Activated T-helper 2 cell treated with anti-CD3 and anti-CD28 coated beads, Interferon-gamma antibody, Interleukin-2, Interleukin-4, amounts not matched to agents 10 μg/mL and 5 μg/mL and 100 μg/mL, durations not matched to agents 14 hours and 24 hours and 36 hours (primary cell): ENCODE measurements around the gene PLCD3. TPM values are rescaled to one million over a fixed set of nuclear protein-coding genes. Genes with fewer than 3 reads are reported as not detected.

Experiments used
- DNase-seq: peaks from one replicate; pipeline ENCODE4 v3.0.0; 2021; ENCODE audit warnings: low spot score
- H3K27ac Mint-ChIP-seq: one replicate; pipeline ENCODE4 v1.8.0; 2021; ENCODE audit warnings: mixed read lengths
- H3K27me3 Mint-ChIP-seq: one replicate; pipeline ENCODE4 v1.8.0; 2021; ENCODE audit warnings: low read depth, mixed read lengths
- H3K36me3 Mint-ChIP-seq: one replicate; pipeline ENCODE4 v1.8.0; 2021; ENCODE audit warnings: low read depth, mixed read lengths
- H3K4me1 Mint-ChIP-seq: one replicate; pipeline ENCODE4 v1.8.0; 2021; ENCODE audit warnings: low read depth, mixed read lengths
- H3K4me3 Mint-ChIP-seq: one replicate; pipeline ENCODE4 v1.8.0; 2021; ENCODE audit warnings: low read depth, mild to moderate bottlenecking, moderate library complexity, mixed read lengths
- H3K9me3 Mint-ChIP-seq: one replicate; pipeline ENCODE4 v1.8.0; 2021; ENCODE audit warnings: mixed read lengths
- intact Hi-C: fragments of 100-400 bp; cut with micrococcal nuclease; formaldehyde crosslinking; loops from one replicate; pipeline ENCODE4 v1.15.1; 2023
- total RNA-seq: library from RNA; stranded (reverse); gene quantifications from 2 replicates; pipeline ENCODE4 v1.2.3, GENCODE V29; 2022

The PLCD3 gene
- total RNA-seq, 1 donor from 2014 or later, result 4.0 TPM

DNA sequence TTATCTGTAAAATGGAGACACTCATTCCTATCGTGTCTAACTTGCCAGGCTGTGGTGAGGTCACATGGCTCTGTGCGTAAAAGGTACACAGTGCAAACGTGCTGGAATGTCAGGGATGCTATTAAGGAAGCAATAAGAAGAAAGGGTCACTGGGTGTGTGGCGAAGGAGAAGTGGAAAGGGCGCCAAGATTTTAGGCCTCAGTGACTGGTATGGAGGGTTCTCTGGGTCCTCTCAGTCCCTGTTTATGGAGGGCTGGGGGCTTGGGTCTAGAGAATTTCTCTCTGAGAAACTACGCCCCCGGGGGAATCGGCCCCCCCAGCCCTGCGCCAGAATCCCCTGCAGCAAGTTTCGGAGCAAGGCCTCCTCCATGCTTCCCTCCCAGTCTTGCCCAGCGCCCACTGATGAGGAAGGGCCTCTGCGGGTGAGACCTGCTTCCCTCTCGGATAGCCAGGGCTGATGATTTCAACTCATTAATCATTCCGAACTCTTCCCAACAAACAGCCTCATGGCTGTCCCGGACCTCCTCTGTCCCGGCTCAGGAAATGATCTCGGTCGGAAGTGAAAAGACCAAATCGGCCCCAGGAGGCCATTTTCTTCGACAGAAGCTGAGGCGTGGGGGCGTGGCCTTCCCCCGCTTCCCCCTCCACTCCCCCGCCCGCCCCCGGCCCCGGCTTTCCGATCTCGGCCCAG, 14.7 kb upstream of the PLCD3 start:
- Mint-ChIP-seq H3K27ac (peak overlapping the region; percentile 99), H3K9me3 (no peaks in the 10 kb centered on the region), H3K36me3 (peaks cover 26% of the 10 kb centered on the region), H3K27me3 (no peaks in the 10 kb centered on the region), H3K4me3 (peak overlapping the region; percentile 99), H3K4me1 (peaks cover 31% of the 10 kb centered on the region)
- intact Hi-C loops, result loop anchor here (5.0 kb wide), 2 partner anchors 95 to 100 kb away; partner anchors contain the start of gene DCAKD
- DNase-seq, result no peak

DNA sequence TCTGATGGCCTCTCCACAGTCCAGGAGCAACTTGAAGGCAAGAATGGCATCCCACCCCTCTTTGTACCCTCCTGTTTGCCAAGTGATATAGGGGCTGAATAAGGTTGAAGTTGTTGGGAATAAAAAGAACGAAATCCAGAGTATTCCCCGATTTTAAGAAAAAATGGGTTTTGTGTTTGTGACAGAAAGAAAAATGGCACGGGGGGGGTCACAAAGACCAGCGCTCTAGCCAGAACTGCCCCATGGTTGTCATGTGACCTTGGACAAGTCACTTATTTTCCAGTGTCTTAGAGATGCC, 14.2 kb upstream of the PLCD3 start:
- Mint-ChIP-seq H3K36me3 (peaks cover 24% of the 10 kb centered on the region), H3K27ac (peak overlapping the region; percentile 99), H3K27me3 (no peaks in the 10 kb centered on the region), H3K9me3 (no peaks in the 10 kb centered on the region), H3K4me1 (peaks cover 29% of the 10 kb centered on the region), H3K4me3 (peak overlapping the region; percentile 99)
- intact Hi-C loops, result loop anchor here (5.0 kb wide), 2 partner anchors 94 to 101 kb away; partner anchors contain the start of gene DCAKD
- no peak for DNase-seq

DNA sequence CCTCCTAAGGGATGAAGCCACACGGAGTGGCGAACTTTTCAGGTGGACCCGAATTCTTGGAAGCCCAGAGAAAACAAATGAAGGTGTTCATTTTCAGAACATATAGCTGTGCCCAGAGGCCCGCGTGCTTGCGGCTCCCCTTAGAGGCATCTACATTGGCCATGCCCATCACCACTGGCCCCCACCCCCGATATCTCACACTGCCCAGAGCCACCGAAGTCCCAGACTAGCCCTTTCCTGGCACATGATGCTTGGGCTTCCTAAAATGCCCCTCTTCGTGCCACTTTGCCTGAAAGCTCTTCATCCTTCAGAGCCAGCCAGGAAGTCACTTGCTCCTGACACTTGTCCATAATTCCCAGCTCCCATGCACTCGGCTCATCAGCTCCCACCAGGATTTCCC, 13.9 kb upstream of the PLCD3 start:
- Mint-ChIP-seq H3K36me3 (peaks cover 21% of the 10 kb centered on the region), H3K27ac (peak overlapping the region; percentile 20), H3K9me3 (no peaks in the 10 kb centered on the region), H3K4me1 (peaks cover 29% of the 10 kb centered on the region), H3K4me3 (peak overlapping the region; percentile 99), H3K27me3 (no peaks in the 10 kb centered on the region)
- no peak for DNase-seq
- intact Hi-C loops, result loop anchor here (5.0 kb wide), 2 partner anchors 94 to 101 kb away; partner anchors contain the start of gene DCAKD

DNA sequence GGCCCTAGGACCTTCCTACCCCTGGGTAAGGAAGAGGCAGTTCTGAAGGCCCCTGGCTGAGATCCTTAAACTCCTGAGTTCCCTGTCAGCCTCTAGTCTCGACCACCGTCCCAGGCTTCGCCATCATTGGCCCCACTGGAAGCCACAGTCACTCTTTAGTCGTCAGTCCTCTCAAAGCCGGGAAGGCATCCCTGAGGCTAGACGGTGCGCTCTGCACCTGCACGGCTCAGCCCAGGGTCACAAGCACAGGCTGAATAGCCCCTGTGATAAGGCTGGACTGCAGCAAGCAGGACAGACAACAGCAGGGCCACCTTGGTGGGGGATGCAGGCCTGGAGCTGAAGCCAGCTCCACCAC, 12.7 kb upstream of the PLCD3 start:
- no peak for DNase-seq
- H3K36me3 Mint-ChIP-seq, result peaks cover 15% of the 10 kb centered on the region
- intact Hi-C loops, result loop anchor here (5.0 kb wide), 2 partner anchors 93 to 102 kb away; partner anchors contain the start of gene DCAKD
- H3K4me3 Mint-ChIP-seq, result peak overlapping the region; percentile 26
- no peak overlapping the region for H3K27ac Mint-ChIP-seq
- H3K27me3 Mint-ChIP-seq, result no peaks in the 10 kb centered on the region
- H3K4me1 Mint-ChIP-seq, result peaks cover 27% of the 10 kb centered on the region
- no peaks in the 10 kb centered on the region for H3K9me3 Mint-ChIP-seq

DNA sequence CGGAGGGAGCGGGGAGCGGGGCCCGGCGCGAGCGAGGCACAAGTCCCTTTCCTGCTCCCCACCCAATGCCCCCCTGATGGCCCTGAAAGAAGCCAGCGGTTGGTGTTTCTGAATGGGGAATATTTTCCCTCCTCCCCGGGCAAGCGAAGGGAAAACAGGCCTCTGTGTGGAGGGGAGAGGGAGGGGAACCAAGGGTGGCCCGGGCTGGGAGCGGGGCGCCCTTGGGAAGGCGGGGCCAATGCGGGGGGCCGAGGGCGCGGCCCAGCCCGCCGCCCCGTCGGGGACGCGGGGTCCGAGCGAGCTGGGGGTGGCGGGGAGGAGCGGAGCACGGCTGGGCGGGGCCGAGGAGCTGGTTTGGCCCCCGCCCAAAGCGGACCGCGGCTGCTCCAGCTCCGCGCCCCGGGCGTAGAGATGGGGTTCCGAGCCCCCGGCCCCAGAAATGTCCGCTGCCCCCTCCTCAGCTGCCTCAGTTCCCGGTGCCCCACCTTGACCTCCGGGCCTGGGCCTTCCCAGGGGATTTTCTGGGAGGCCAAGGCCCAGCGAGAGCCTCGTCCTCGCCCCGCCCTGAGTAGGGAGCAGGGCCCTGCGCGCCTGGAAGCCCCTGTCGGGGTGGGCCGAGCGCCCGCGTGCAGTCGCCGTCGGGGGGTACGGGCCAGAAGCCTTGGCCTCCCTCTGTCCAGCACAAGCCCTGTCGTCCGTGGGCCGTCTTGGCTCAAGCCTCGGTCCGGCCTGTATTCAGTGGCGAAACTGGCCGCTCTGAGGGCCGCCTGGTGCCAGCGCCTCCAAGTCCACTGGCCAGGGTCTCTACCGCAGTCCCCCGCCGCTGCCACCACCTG, 12.1 kb upstream of the PLCD3 start:
- Mint-ChIP-seq H3K36me3 (peaks cover 9% of the 10 kb centered on the region), H3K27ac (peak overlapping the region; percentile 7), H3K4me3 (peak overlapping the region; percentile 42), H3K27me3 (no peaks in the 10 kb centered on the region), H3K4me1 (peaks cover 27% of the 10 kb centered on the region), H3K9me3 (no peaks in the 10 kb centered on the region)
- no peak for DNase-seq
- intact Hi-C loops, result loop anchor here (5.0 kb wide), 2 partner anchors 92 to 103 kb away; partner anchors contain the start of gene DCAKD

DNA sequence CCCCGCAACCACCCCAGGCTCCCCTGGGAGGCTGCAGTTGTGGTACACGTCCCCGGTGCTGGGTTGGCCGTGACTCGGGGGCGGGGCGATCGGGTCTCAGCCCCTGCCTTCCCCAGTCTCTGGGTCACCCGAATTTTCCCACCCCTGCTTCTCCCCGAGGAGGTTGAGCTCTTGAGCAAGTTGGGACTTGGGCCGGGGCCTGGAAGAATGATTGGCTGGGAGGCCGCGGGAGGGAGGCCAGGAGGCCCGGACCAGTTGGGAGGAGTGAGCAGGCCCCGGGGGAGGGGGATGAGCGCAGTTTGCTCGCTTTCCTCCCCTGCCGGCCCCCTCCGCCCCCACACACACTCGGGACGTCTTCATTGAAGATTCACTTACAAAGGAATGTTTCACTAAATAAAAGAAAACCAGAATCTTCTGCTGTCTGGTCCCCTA, 11.5 kb upstream of the PLCD3 start:
- H3K27ac Mint-ChIP-seq, result peak overlapping the region; percentile 7
- intact Hi-C loops, result no loop called here
- H3K4me3 Mint-ChIP-seq, result peak overlapping the region; percentile 21

DNA sequence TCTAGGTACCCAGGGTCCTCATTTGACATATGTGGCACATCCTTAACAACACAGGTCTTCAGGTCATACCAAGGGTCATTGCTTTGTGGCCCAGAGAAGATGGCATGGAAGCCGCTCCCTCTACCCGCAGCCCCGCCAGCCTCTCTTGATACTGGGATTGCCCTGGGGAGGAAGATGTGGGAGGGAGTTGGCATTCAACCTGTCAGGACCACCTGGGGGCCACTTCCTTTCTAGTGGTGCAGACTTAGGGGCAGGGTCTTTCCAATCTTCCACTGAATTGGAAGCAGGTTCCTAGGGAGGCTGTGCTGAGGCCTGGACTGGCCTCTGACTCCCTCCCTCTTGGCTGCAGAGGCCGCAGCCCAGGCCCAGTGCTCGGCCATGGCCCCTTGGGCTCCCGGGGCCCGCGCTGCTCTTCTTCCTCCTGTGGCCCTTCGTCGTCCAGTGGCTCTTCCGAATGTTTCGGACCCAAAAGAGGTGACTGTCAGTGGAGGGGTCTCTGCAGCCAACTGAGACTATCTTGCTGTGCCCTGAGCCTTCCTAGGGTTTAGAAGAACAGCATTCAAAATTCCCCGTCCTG, 10.9 kb upstream of the PLCD3 start:
- Mint-ChIP-seq H3K4me1 (peaks cover 25% of the 10 kb centered on the region), H3K27me3 (no peaks in the 10 kb centered on the region), H3K27ac (no peak overlapping the region), H3K4me3 (no peak overlapping the region), H3K9me3 (no peaks in the 10 kb centered on the region), H3K36me3 (peaks cover 5% of the 10 kb centered on the region)
- intact Hi-C loops, result no loop called here
- no peak for DNase-seq

More for the DNA sequence above, 11.5 kb upstream of the PLCD3 start:
- no peaks in the 10 kb centered on the region for H3K9me3 Mint-ChIP-seq
- DNase-seq, result no peak
- H3K4me1 Mint-ChIP-seq, result peaks cover 25% of the 10 kb centered on the region
- peaks cover 4% of the 10 kb centered on the region for H3K36me3 Mint-ChIP-seq
- no peaks in the 10 kb centered on the region for H3K27me3 Mint-ChIP-seq

DNA sequence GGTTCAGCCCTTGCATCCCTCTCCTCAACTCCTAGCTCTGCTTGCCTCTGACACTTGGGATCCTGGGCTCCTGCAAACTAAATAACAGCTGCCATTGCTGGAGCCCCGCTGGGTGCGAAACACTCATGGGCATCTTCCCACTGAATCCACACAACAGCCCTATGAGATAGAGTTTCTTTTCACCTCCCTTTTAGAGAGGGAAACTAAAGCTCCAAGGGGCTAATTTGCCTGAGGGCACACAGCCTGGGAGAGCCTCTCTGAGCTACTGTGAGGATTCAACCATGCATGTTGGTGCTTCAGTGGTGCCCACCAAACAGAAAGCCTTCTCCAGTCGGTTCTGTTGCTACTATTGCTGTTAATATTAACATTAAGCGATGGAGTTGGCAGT, 7.2 kb upstream of the PLCD3 start:
- Mint-ChIP-seq H3K27ac (no peak overlapping the region), H3K4me1 (peaks cover 18% of the 10 kb centered on the region), H3K4me3 (no peak overlapping the region), H3K36me3 (peaks cover 7% of the 10 kb centered on the region), H3K27me3 (no peaks in the 10 kb centered on the region), H3K9me3 (no peaks in the 10 kb centered on the region)
- no peak for DNase-seq
- intact Hi-C loops, result no loop called here

DNA sequence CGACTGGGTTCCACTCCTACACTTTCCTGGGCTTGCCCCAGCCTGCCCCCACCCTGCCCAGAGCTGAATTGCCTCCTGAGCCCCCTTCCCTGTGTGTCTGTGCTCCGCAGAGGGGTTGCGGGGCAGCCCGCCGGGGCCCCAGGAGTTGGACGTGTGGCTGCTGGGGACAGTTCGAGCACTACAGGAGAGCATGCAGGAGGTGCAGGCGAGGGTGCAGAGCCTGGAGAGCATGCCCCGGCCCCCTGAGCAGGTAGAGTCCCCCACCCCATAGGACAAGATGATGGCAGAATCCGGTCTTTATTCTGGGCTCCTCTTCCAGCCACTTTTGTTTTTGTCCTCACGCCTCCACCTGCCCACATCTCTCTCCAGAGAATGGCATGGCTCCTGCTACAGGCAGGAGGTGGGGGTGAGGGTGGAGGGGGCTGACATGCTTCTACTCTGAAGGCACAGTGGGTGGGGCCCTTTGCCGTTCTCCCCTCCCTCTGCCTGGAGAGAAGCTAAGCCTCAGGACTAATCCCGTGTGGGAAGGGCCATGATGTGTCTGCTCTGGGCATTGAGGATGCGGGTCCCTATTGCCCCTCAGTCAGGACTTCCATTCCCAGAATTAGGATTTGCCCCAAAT, 6.7 kb upstream of the PLCD3 start:
- H3K36me3 Mint-ChIP-seq, result peaks cover 7% of the 10 kb centered on the region
- no peak overlapping the region for H3K4me3 Mint-ChIP-seq
- intact Hi-C loops, result no loop called here
- H3K27ac Mint-ChIP-seq, result no peak overlapping the region
- H3K27me3 Mint-ChIP-seq, result no peaks in the 10 kb centered on the region
- DNase-seq, result no peak
- peaks cover 17% of the 10 kb centered on the region for H3K4me1 Mint-ChIP-seq
- no peaks in the 10 kb centered on the region for H3K9me3 Mint-ChIP-seq

DNA sequence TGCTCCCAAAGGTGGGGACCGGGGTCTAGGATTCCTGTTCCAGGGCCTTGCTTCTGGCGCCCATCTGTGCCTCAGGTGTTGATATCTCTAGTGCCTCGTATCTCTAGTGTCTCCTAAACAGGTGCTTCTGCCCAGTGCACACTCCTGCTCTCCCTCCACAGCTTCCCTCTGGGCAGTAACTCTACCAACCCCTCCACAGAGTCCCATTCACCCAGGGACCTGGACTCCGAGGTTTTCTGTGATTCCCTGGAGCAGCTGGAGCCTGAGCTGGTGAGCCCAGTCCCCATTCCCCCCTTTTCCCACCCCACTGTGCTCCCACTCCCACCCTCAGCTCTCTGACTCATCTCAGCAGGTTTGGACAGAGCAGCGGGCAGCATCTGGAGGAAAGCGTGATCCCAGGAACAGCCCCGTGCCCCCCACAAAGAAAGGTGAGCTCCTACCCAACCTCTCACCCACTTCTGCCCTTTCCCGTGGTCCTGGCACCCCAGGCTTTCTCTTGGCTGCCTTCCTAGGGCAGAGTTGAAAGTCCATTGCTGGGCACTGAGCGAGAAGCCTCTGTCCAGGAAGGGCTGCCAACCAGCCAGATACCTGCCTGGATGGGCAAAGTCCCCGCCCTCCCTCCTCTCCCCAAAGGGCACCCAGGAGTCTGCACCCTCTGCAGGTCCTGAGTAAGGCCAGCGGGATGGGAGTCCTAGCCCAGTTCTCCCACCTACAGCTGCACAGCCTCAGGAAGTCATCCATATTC, 5.4 kb upstream of the PLCD3 start:
- no peak for DNase-seq
- peaks cover 19% of the 10 kb centered on the region for H3K4me1 Mint-ChIP-seq
- H3K27ac Mint-ChIP-seq, result no peak overlapping the region
- H3K36me3 Mint-ChIP-seq, result peaks cover 7% of the 10 kb centered on the region
- H3K9me3 Mint-ChIP-seq, result no peaks in the 10 kb centered on the region
- H3K4me3 Mint-ChIP-seq, result no peak overlapping the region
- no peaks in the 10 kb centered on the region for H3K27me3 Mint-ChIP-seq
- intact Hi-C loops, result no loop called here

DNA sequence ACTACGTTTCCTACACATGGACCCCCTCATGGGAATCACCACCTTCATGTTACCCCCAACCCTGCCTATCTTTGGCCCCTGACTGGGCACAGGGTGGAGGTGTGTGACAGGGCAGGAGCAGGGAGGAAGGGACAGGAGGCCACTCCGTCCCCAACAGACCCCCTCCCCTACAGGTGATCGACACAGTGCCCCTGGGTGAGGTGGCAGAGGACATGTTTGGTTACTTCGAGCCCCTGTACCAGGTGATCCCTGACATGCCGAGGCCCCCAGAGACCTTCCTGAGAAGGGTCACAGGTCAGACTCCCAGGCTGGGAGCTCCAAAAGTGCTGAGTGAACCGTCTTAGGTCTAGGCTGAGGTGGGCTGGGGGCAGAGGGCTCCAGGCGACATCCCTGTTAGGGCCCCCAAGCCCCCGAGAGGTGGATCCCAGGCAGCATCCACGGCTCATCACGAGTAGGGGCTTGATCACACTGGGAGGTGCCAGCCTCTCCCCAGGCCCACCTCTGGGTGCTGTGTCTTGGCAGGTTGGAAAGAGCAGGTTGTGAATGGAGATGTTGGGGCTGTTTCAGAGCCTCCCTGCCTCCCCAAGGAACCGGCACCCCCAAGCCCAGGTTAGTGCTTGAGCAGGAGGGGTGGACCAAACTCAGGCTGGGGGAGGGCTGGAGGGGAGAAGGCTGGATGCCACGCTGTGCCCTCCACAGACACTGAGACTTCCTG, 4.7 kb upstream of the PLCD3 start:
- Mint-ChIP-seq H3K9me3 (no peaks in the 10 kb centered on the region), H3K36me3 (peaks cover 7% of the 10 kb centered on the region), H3K27ac (no peak overlapping the region), H3K4me1 (peaks cover 19% of the 10 kb centered on the region), H3K4me3 (peak overlapping the region; percentile 85), H3K27me3 (no peaks in the 10 kb centered on the region)
- intact Hi-C loops, result no loop called here
- DNase-seq, result no peak
